Measurements from ENCODE around the gene PPFIA1.
A peak's percentile ranks its signal among the peaks of the same experiment; 100 is the strongest.

The PPFIA1 gene

GRCh38 chr11:70307176-70307575 is 36.7 kb downstream of the PPFIA1 start:
- Histone ChIP-seq H2AFZ (ENCODE audit: insufficient read depth, low read length, poor library complexity) (no peak overlapping the region), H3K27ac (ENCODE audit: low read depth, low read length) (no peak overlapping the region), H2BK12ac (ENCODE audit: low read length) (no peak overlapping the region), H3K18ac (ENCODE audit: low read length) (no peak overlapping the region), H2BK120ac (ENCODE audit: insufficient read depth, low read length, poor library complexity) (no peak overlapping the region), H3K4me2 (ENCODE audit: low read length) (no peak overlapping the region), H3K4me3 (ENCODE audit: low read depth, low read length) (no peak overlapping the region), H2BK5ac (ENCODE audit: low read depth, low read length, poor library complexity) (no peak overlapping the region), H3K79me2 (ENCODE audit: control insufficient read depth, insufficient read depth, low read length, poor library complexity) (no peaks in the 10 kb centered on the region), H4K91ac (ENCODE audit: low read depth, low read length) (no peak overlapping the region), H3K14ac (ENCODE audit: low read length) (no peak overlapping the region), H4K8ac (ENCODE audit: low read depth, low read length) (no peak overlapping the region), H3K9ac (ENCODE audit: low read length) (no peak overlapping the region), H3K36me3 (ENCODE audit: control insufficient read depth in 1 of 2, insufficient read depth in 2 of 2, low read length in 2 of 2) (peaks cover 13% of the 10 kb centered on the region in 2 experiments), H4K12ac (ENCODE audit: low read depth, low read length) (no peak overlapping the region), H3K23ac (ENCODE audit: low read length) (no peak overlapping the region), H3K4ac (ENCODE audit: low read depth, low read length) (no peak overlapping the region), H3K27me3 (ENCODE audit: insufficient read depth, low read length) (no peaks in the 10 kb centered on the region), H3K4me1 (ENCODE audit: control insufficient read depth in 1 of 2, insufficient read depth in 2 of 2, low read length in 2 of 2) (peaks cover 0 to under 1% of the 10 kb centered on the region in 2 experiments), H3K79me1 (ENCODE audit: low read length) (no peaks in the 10 kb centered on the region), H3K9me3 (ENCODE audit: insufficient read depth, low read depth, low read length) (no peaks in the 10 kb centered on the region), H2AK5ac (ENCODE audit: low read length) (no peak overlapping the region)
- peak in 1 of 2 donors; percentile 33 for DNase-seq
- WGBS (ENCODE audit: extremely low coverage, insufficient coverage, insufficient read length) = no CpG with 5 or more reads among the region's 3 CpGs

GRCh38 chr11:70311616-70312015 is 41.1 kb downstream of the PPFIA1 start:
- H3K79me2 ChIP-seq (ENCODE audit: control insufficient read depth, insufficient read depth, low read length, poor library complexity) = no peaks in the 10 kb centered on the region
- no peak overlapping the region for H2AFZ ChIP-seq (ENCODE audit: insufficient read depth, low read length, poor library complexity)
- WGBS (ENCODE audit: extremely low coverage, insufficient coverage, insufficient read length) = no CpG with 5 or more reads among the region's 4 CpGs

GRCh38 chr11:70312401-70313357 is 42.2 kb downstream of the PPFIA1 start:
- no peaks in the 10 kb centered on the region for H3K79me2 ChIP-seq (ENCODE audit: control insufficient read depth, insufficient read depth, low read length, poor library complexity)
- WGBS (ENCODE audit: extremely low coverage, insufficient coverage, insufficient read length) = no CpG with 5 or more reads among the region's 20 CpGs

More at GRCh38 chr11:70311616-70312015, 41.1 kb downstream of the PPFIA1 start:
- Histone ChIP-seq H2BK5ac (ENCODE audit: low read depth, low read length, poor library complexity) (no peak overlapping the region), H3K79me1 (ENCODE audit: low read length) (no peaks in the 10 kb centered on the region), H2AK5ac (ENCODE audit: low read length) (no peak overlapping the region), H3K18ac (ENCODE audit: low read length) (no peak overlapping the region), H4K8ac (ENCODE audit: low read depth, low read length) (no peak overlapping the region), H3K4me1 (ENCODE audit: control insufficient read depth in 1 of 2, insufficient read depth in 2 of 2, low read length in 2 of 2) (peaks cover 4 to 7% of the 10 kb centered on the region in 2 experiments), H3K4ac (ENCODE audit: low read depth, low read length) (no peak overlapping the region), H3K36me3 (ENCODE audit: control insufficient read depth in 1 of 2, insufficient read depth in 2 of 2, low read length in 2 of 2) (peaks cover 3 to 12% of the 10 kb centered on the region in 2 experiments), H3K4me2 (ENCODE audit: low read length) (no peak overlapping the region), H3K23ac (ENCODE audit: low read length) (no peak overlapping the region), H3K9me3 (ENCODE audit: insufficient read depth, low read depth, low read length) (no peaks in the 10 kb centered on the region), H3K27me3 (ENCODE audit: insufficient read depth, low read length) (no peaks in the 10 kb centered on the region), H3K9ac (ENCODE audit: low read length) (no peak overlapping the region), H4K12ac (ENCODE audit: low read depth, low read length) (no peak overlapping the region), H3K4me3 (ENCODE audit: low read depth, low read length) (no peak overlapping the region), H3K14ac (ENCODE audit: low read length) (no peak overlapping the region), H2BK12ac (ENCODE audit: low read length) (no peak overlapping the region), H3K27ac (ENCODE audit: low read depth, low read length) (no peak overlapping the region), H2BK120ac (ENCODE audit: insufficient read depth, low read length, poor library complexity) (no peak overlapping the region), H4K91ac (ENCODE audit: low read depth, low read length) (no peak overlapping the region)
- DNase-seq = no peak

GRCh38 chr11:70313945-70314344 is 43.5 kb downstream of the PPFIA1 start:
- no peak overlapping the region for H4K8ac ChIP-seq (ENCODE audit: low read depth, low read length)
- no peak overlapping the region for H3K23ac ChIP-seq (ENCODE audit: low read length)
- no peak overlapping the region for H3K18ac ChIP-seq (ENCODE audit: low read length)
- H3K14ac ChIP-seq (ENCODE audit: low read length) = no peak overlapping the region
- H4K12ac ChIP-seq (ENCODE audit: low read depth, low read length) = no peak overlapping the region
- no peak overlapping the region for H3K9ac ChIP-seq (ENCODE audit: low read length)
- H2AFZ ChIP-seq (ENCODE audit: insufficient read depth, low read length, poor library complexity) = no peak overlapping the region
- WGBS (ENCODE audit: extremely low coverage, insufficient coverage, insufficient read length) = no CpG with 5 or more reads among the region's 8 CpGs
- no peak overlapping the region for H2AK5ac ChIP-seq (ENCODE audit: low read length)
- H2BK12ac ChIP-seq (ENCODE audit: low read length) = no peak overlapping the region
- H3K79me1 ChIP-seq (ENCODE audit: low read length) = no peaks in the 10 kb centered on the region
- H3K27me3 ChIP-seq (ENCODE audit: insufficient read depth, low read length) = no peaks in the 10 kb centered on the region
- DNase-seq = no peak
- no peak overlapping the region for H4K91ac ChIP-seq (ENCODE audit: low read depth, low read length)
- H2BK5ac ChIP-seq (ENCODE audit: low read depth, low read length, poor library complexity) = no peak overlapping the region
- H3K9me3 ChIP-seq (ENCODE audit: insufficient read depth, low read depth, low read length) = no peaks in the 10 kb centered on the region
- H3K36me3 ChIP-seq (ENCODE audit: control insufficient read depth in 1 of 2, insufficient read depth in 2 of 2, low read length in 2 of 2) = peaks cover 4 to 17% of the 10 kb centered on the region in 2 experiments
- H3K4me3 ChIP-seq (ENCODE audit: low read depth, low read length) = no peak overlapping the region
- no peaks in the 10 kb centered on the region for H3K79me2 ChIP-seq (ENCODE audit: control insufficient read depth, insufficient read depth, low read length, poor library complexity)
- H3K4me2 ChIP-seq (ENCODE audit: low read length) = no peak overlapping the region
- H3K4ac ChIP-seq (ENCODE audit: low read depth, low read length) = no peak overlapping the region
- H3K4me1 ChIP-seq (ENCODE audit: control insufficient read depth in 1 of 2, insufficient read depth in 2 of 2, low read length in 2 of 2) = peaks cover 4 to 7% of the 10 kb centered on the region in 2 experiments
- no peak overlapping the region for H3K27ac ChIP-seq (ENCODE audit: low read depth, low read length)
- H2BK120ac ChIP-seq (ENCODE audit: insufficient read depth, low read length, poor library complexity) = no peak overlapping the region

More at GRCh38 chr11:70312401-70313357, 42.2 kb downstream of the PPFIA1 start:
- Histone ChIP-seq H3K4me3 (ENCODE audit: low read depth, low read length) (no peak overlapping the region), H4K91ac (ENCODE audit: low read depth, low read length) (no peak overlapping the region), H2AK5ac (ENCODE audit: low read length) (no peak overlapping the region), H3K4ac (ENCODE audit: low read depth, low read length) (no peak overlapping the region), H3K18ac (ENCODE audit: low read length) (no peak overlapping the region), H3K14ac (ENCODE audit: low read length) (no peak overlapping the region), H3K9ac (ENCODE audit: low read length) (no peak overlapping the region), H2BK12ac (ENCODE audit: low read length) (no peak overlapping the region), H3K36me3 (ENCODE audit: control insufficient read depth in 1 of 2, insufficient read depth in 2 of 2, low read length in 2 of 2) (peaks cover 2 to 12% of the 10 kb centered on the region in 2 experiments), H3K23ac (ENCODE audit: low read length) (no peak overlapping the region), H4K12ac (ENCODE audit: low read depth, low read length) (no peak overlapping the region), H4K8ac (ENCODE audit: low read depth, low read length) (no peak overlapping the region), H3K79me1 (ENCODE audit: low read length) (no peaks in the 10 kb centered on the region), H3K4me1 (ENCODE audit: control insufficient read depth in 1 of 2, insufficient read depth in 2 of 2, low read length in 2 of 2) (peaks cover 4 to 7% of the 10 kb centered on the region in 2 experiments), H3K9me3 (ENCODE audit: insufficient read depth, low read depth, low read length) (no peaks in the 10 kb centered on the region), H3K4me2 (ENCODE audit: low read length) (no peak overlapping the region), H2BK120ac (ENCODE audit: insufficient read depth, low read length, poor library complexity) (no peak overlapping the region), H2BK5ac (ENCODE audit: low read depth, low read length, poor library complexity) (no peak overlapping the region), H3K27ac (ENCODE audit: low read depth, low read length) (no peak overlapping the region), H3K27me3 (ENCODE audit: insufficient read depth, low read length) (no peaks in the 10 kb centered on the region), H2AFZ (ENCODE audit: insufficient read depth, low read length, poor library complexity) (no peak overlapping the region)
- DNase-seq = no peak

Data from trophoblast cell (in vitro differentiated cells and primary cell).